Effector memory CD4-positive, alpha-beta T cell (primary cell): Measurements from ENCODE around the gene ZNF227.
"Not testable (repeated sequence)": the region's sequence is repeated elsewhere in the genome, so short reads cannot be mapped to it uniquely, and the experiment has no call there.

Source experiments
- DNase-seq, 3 donors: peaks; one replicate each; pipeline ENCODE4 v3.0.0-alpha.2; 2020
- H3K27ac ChIP-seq: 2 replicates; pipeline ENCODE4 v1.7.0; 2013; ENCODE audit warnings: mild to moderate bottlenecking, low read length, moderate library complexity; ENCODE audit not compliant: insufficient read depth, poor library complexity, severe bottlenecking
- H3K27me3 ChIP-seq: replicated peaks from 2 replicates; pipeline ENCODE4 v1.7.0; 2013; ENCODE audit warnings: mild to moderate bottlenecking, low read length; ENCODE audit not compliant: insufficient read depth, control insufficient read depth, poor library complexity, severe bottlenecking
- H3K36me3 ChIP-seq: 2 replicates; pipeline ENCODE4 v1.7.0; 2013; ENCODE audit warnings: mild to moderate bottlenecking, low read length, moderate library complexity; ENCODE audit not compliant: control insufficient read depth, insufficient read depth
- H3K4me1 ChIP-seq: 2 replicates; pipeline ENCODE4 v1.7.0; 2013; ENCODE audit warnings: low read length, mild to moderate bottlenecking; ENCODE audit not compliant: control insufficient read depth, insufficient read depth, poor library complexity, severe bottlenecking
- H3K4me3 ChIP-seq: 2 replicates; pipeline ENCODE4 v1.7.0; 2013; ENCODE audit warnings: low read length, low read depth, mild to moderate bottlenecking; ENCODE audit not compliant: insufficient read depth, poor library complexity, severe bottlenecking
- H3K9me3 ChIP-seq: 2 replicates; pipeline ENCODE4 v1.7.0; 2013; ENCODE audit warnings: mild to moderate bottlenecking, low read length, moderate library complexity; ENCODE audit not compliant: control insufficient read depth

Gene ZNF227

GRCh38 chr19:44228318-44228717 lies 16.0 kb downstream of the ZNF227 start:
- no peak for DNase-seq
- H3K9me3 ChIP-seq = peaks cover 15% of the 10 kb centered on the region
- H3K4me1 ChIP-seq = no peaks in the 10 kb centered on the region
- peaks cover 59% of the 10 kb centered on the region for H3K36me3 ChIP-seq
- H3K27ac ChIP-seq = no peak overlapping the region
- no peak overlapping the region for H3K4me3 ChIP-seq
- H3K27me3 ChIP-seq = no peaks in the 10 kb centered on the region

- peaks cover 86% of the 10 kb centered on the region for H3K36me3 ChIP-seq
Observed at GRCh38 chr19:44232867-44233266, 20.5 kb downstream of the ZNF227 start.

DNA sequence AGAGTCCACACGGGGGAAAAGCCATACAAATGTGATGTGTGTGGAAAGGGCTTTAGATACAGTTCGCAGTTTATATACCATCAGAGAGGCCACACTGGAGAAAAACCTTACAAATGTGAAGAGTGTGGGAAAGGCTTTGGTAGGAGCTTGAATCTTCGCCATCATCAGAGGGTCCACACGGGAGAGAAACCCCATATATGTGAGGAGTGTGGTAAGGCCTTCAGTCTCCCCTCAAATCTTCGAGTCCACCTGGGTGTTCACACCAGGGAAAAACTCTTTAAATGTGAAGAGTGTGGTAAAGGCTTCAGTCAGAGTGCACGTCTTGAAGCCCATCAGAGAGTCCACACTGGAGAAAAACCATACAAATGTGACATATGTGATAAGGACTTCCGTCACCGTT lies 24.1 kb downstream of the ZNF227 start:
- no peak overlapping the region for H3K4me3 ChIP-seq
- no peaks in the 10 kb centered on the region for H3K27me3 ChIP-seq
- peaks cover 52% of the 10 kb centered on the region for H3K36me3 ChIP-seq
- peaks cover 58% of the 10 kb centered on the region for H3K9me3 ChIP-seq
- no peak overlapping the region for H3K27ac ChIP-seq
- DNase-seq = no peak
- no peaks in the 10 kb centered on the region for H3K4me1 ChIP-seq

More at GRCh38 chr19:44232867-44233266, 20.5 kb downstream of the ZNF227 start:
- H3K9me3 ChIP-seq = peaks cover 47% of the 10 kb centered on the region
- H3K4me1 ChIP-seq = no peaks in the 10 kb centered on the region
- no peak for DNase-seq
- H3K27ac ChIP-seq = no peak overlapping the region
- no peak overlapping the region for H3K4me3 ChIP-seq
- no peaks in the 10 kb centered on the region for H3K27me3 ChIP-seq

DNA sequence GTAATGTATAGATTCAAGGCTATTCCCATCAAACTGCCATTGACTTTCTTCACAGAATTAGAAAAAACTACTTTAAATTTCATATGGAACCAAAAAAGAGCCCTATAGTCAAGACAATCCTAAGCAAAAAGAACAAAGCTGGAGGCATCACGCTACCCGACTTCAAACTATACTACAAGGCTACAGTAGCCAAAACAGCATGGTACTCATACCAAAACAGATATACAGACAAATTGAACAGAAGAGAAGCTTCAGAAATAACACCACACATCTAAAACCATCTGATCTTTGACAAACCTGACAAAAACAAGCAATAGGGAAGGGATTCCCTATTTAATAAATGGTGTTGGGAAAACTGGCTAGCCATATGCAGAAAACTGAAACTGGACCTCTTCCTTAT lies 40.0 kb downstream of the ZNF227 start:
- DNase-seq, H3K27me3 ChIP-seq, H3K36me3 ChIP-seq, H3K4me1 ChIP-seq, H3K27ac ChIP-seq, H3K4me3 ChIP-seq: not testable (repeated sequence)
- H3K9me3 ChIP-seq = peaks cover 41% of the 10 kb centered on the region

DNA sequence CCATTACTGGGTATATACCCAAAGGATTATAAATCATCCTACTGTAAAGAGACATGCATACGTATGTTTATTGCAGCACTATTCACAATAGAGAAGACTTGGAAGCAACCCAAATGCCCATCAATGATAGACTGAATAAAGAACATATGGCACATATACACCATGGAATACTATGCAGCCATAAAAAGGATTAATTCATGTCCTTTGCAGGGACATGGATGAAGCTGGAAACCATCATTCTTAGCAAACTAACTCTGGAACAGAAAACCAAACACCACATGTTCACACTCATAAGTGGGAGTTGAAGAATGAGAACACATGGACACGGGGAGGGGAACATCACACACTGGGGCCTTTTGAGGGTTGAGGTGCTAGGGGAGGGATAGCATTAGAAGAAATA lies 41.1 kb downstream of the ZNF227 start:
- H3K9me3 ChIP-seq = peaks cover 37% of the 10 kb centered on the region
- H3K27me3 ChIP-seq, DNase-seq, H3K4me3 ChIP-seq, H3K27ac ChIP-seq, H3K36me3 ChIP-seq, H3K4me1 ChIP-seq: not testable (repeated sequence)

DNA sequence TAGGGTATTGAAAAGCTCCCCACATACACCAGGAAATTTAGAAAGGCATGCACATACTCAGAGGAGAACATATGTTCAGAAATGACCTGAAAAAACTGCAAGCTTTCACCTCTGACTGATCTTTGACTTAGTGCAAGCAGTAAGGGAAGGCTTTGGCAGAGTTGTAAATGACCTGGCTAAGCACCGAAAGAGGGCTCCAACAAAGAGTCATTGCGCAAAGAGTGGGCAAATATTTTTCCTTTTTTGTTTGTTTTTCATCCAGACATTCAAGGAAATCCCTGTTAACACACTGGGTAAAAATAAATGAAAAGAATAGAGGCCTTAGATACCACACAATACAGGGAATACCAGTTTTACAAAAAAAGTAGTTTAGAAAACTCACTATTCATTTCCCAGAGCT lies 42.2 kb downstream of the ZNF227 start:
- DNase-seq = no peak
- no peaks in the 10 kb centered on the region for H3K27me3 ChIP-seq
- no peaks in the 10 kb centered on the region for H3K4me1 ChIP-seq
- no peak overlapping the region for H3K4me3 ChIP-seq
- H3K36me3 ChIP-seq = no peaks in the 10 kb centered on the region
- peaks cover 30% of the 10 kb centered on the region for H3K9me3 ChIP-seq
- H3K27ac ChIP-seq = no peak overlapping the region

DNA sequence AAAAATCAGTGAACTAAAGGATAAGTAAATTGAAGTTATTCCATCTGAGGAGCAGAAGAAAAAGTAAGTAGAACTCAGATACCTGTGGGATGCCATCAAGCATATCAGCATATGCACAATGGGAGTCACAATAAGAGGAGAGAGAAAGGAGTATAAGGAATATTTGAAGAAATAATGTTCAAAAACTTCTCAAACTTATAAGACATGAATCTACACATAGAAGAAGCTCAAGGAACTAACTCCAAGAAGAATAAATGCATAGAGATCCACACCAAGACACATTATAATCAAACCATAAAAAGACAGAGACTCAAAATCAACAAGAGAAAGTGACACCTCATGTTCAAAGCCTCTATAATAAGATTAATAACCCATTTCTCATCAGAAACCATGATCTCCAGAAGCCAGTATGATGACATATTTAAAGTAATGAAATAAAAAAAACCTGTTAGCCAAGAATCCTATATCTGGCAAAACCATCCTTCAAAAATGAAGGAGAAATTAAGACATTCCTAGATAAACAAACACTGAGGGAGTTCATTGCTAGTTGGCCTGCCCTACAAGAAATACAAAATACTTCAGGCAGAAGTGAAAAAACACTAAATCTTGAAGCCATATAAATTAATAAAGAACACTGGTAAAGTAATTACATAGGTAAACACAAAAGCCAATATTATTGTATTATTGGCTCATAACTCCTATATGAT lies 43.5 kb downstream of the ZNF227 start:
- H3K9me3 ChIP-seq = peaks cover 27% of the 10 kb centered on the region
- no peaks in the 10 kb centered on the region for H3K36me3 ChIP-seq
- H3K4me3 ChIP-seq = no peak overlapping the region
- H3K27me3 ChIP-seq = no peaks in the 10 kb centered on the region
- H3K4me1 ChIP-seq = no peaks in the 10 kb centered on the region
- DNase-seq = no peak
- H3K27ac ChIP-seq = no peak overlapping the region

GRCh38 chr19:44258136-44258535 lies 45.8 kb downstream of the ZNF227 start:
- no peak for DNase-seq
- Histone ChIP-seq H3K27me3 (no peaks in the 10 kb centered on the region), H3K9me3 (peaks cover 33% of the 10 kb centered on the region), H3K27ac (no peak overlapping the region), H3K36me3 (no peaks in the 10 kb centered on the region), H3K4me3 (no peak overlapping the region), H3K4me1 (no peaks in the 10 kb centered on the region)

DNA sequence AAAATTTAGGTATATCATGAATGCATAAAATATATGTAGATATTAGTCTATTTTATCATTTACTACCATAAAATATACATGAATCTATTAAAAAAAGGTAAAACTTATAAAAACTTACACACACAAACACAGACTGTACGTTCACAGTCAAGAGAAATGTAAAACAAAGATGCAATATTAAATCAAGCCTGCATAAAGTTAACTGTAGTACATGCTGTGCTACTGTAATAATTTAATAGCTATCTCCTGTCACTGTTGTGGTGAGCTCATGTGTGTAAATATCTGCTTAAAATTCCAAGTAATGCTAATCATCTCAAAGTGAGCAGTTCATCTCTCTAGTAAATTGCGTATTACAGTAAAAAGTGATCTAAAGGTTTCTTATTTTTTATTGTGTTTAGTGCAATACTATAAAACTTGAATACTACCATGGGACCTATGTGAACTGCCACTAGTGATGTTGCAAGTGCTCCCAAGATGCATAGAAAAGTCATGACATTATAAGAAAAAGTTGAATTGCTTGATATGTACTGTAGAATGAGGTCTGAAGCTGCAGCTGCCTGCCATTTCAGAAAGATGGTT lies 46.6 kb downstream of the ZNF227 start:
- Histone ChIP-seq H3K4me1 (no peaks in the 10 kb centered on the region), H3K27me3 (no peaks in the 10 kb centered on the region), H3K9me3 (peaks cover 32% of the 10 kb centered on the region), H3K36me3 (no peaks in the 10 kb centered on the region), H3K4me3 (no peak overlapping the region), H3K27ac (no peak overlapping the region)
- no peak for DNase-seq

GRCh38 chr19:44260343-44260681 lies 48.0 kb downstream of the ZNF227 start:
- DNase-seq = no peak
- no peaks in the 10 kb centered on the region for H3K4me1 ChIP-seq
- H3K36me3 ChIP-seq = no peaks in the 10 kb centered on the region
- peaks cover 19% of the 10 kb centered on the region for H3K9me3 ChIP-seq
- H3K4me3 ChIP-seq = peak overlapping the region; percentile 44
- no peak overlapping the region for H3K27ac ChIP-seq
- H3K27me3 ChIP-seq = no peaks in the 10 kb centered on the region
